ENCODE measurements around the gene BRAF. TPM values are rescaled to one million over a fixed set of nuclear protein-coding genes. Genes with fewer than 3 reads are reported as not detected.
"Not testable (repeated sequence)": the region's sequence is repeated elsewhere in the genome, so short reads cannot be mapped to it uniquely, and the experiment has no call there.

Gene BRAF
- total RNA-seq, 1 experiment from 2014 or later, result 15.2 TPM

GRCh38 chr7:140829720-140830119 lies 95.0 kb downstream of the BRAF start:
- H3K36me3 ChIP-seq (ENCODE audit: low read depth, low read length), result peaks cover 4% of the 10 kb centered on the region; the same call in 1 of the 2 replicates
- intact Hi-C loops (cut with micrococcal nuclease), result loop anchor here (2.0 kb wide), 1 partner anchor 23 kb away; no protein-coding TSS in a partner anchor
- ATAC-seq, result no peak

DNA sequence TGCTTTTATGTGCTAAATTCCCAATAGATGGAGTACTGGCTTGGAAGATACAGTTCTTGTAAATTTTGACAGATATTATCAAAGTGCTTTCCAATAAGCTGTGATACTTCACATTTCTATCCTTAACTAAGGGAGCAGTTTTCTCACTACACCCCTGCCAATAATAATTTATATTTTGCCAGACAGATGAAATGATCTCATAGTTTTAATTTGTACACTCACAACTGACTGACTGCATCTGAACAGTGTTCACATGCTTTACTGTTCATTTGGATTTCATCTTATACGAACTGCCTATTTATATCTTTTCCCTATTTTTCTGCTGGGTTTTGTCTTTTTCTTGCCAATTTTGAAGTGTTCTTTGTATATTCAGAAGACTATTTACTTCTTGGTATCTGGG lies 96.0 kb downstream of the BRAF start:
- intact Hi-C loops (cut with micrococcal nuclease), result no loop called here

More at GRCh38 chr7:140829720-140830119, 95.0 kb downstream of the BRAF start:
- Histone ChIP-seq H3K9ac (ENCODE audit: low read length) (no peak overlapping the region), H3F3A (ENCODE audit: low read length, unreplicated experiment) (no peaks in the 10 kb centered on the region), H3K79me2 (ENCODE audit: low read length) (no peaks in the 10 kb centered on the region), H3K27me3 (ENCODE audit: low read length) (no peaks in the 10 kb centered on the region), H3K9me3 (ENCODE audit: low read length) (no peaks in the 10 kb centered on the region), H3K4me3 (ENCODE audit: low read length) (no peak overlapping the region), H4K20me1 (ENCODE audit: low read length) (no peaks in the 10 kb centered on the region), H3K9me2 (replicated peaks; ENCODE audit: low read length) (no peaks in the 10 kb centered on the region), H3K4me2 (ENCODE audit: low read length) (no peak overlapping the region), H3K4me1 (ENCODE audit: insufficient read depth, low read length) (no peaks in the 10 kb centered on the region), H3K27ac (ENCODE audit: low read length) (no peak overlapping the region), H2AFZ (ENCODE audit: low read length) (no peak overlapping the region)
- no peak for DNase-seq
- CTCF ChIA-PET, result no interaction called here
- no TSS peak for BruUV-seq (replicated peaks)
- POLR2A ChIA-PET (ENCODE audit: unreplicated experiment), result no interaction called here
- TF ChIP-seq EZH2 (IDR thresholded peaks at IDR 0.05; ENCODE audit: low read length, unreplicated experiment), result no peak

DNA sequence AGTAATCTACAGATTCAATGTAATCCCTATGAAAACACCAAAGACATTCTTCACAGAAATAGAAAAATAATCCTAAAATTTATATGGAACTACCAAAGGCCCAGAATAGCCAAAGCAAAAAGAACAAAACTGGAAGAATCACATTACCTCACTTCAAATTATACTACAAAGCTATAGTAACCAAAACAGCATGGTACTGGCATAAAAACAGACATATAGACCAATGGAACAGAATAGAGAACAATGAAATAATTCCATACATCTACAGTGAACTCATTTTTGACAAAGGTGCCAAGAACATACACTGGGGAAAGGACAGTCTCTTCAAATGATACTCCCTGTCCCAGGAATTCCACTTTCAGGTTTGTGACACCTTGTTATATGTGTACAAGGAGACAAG lies 107.3 kb downstream of the BRAF start:
- H3K9me2 ChIP-seq (replicated peaks; ENCODE audit: low read length); POLR2A ChIA-PET (ENCODE audit: unreplicated experiment); ATAC-seq; H3K79me2 ChIP-seq (ENCODE audit: low read length); CTCF ChIA-PET; H3K27me3 ChIP-seq (ENCODE audit: low read length); DNase-seq; H3K36me3 ChIP-seq (ENCODE audit: low read depth, low read length); H3F3A ChIP-seq (ENCODE audit: low read length, unreplicated experiment); H3K4me2 ChIP-seq (ENCODE audit: low read length); H3K9ac ChIP-seq (ENCODE audit: low read length); H3K27ac ChIP-seq (ENCODE audit: low read length); H3K4me3 ChIP-seq (ENCODE audit: low read length); H4K20me1 ChIP-seq (ENCODE audit: low read length); BruUV-seq (replicated peaks); H3K4me1 ChIP-seq (ENCODE audit: insufficient read depth, low read length); H2AFZ ChIP-seq (ENCODE audit: low read length); H3K9me3 ChIP-seq (ENCODE audit: low read length): not testable (repeated sequence)
- intact Hi-C loops (cut with micrococcal nuclease), result loop anchor here (10.0 kb wide), 1 partner anchor 717 kb away; no protein-coding TSS in a partner anchor

More for the DNA sequence above, 96.0 kb downstream of the BRAF start:
- Histone ChIP-seq H4K20me1 (ENCODE audit: low read length) (no peaks in the 10 kb centered on the region), H3K79me2 (ENCODE audit: low read length) (no peaks in the 10 kb centered on the region), H3K9ac (ENCODE audit: low read length) (no peak overlapping the region), H3K9me3 (ENCODE audit: low read length) (no peaks in the 10 kb centered on the region), H3K4me2 (ENCODE audit: low read length) (no peak overlapping the region), H3K27ac (ENCODE audit: low read length) (no peak overlapping the region), H3F3A (ENCODE audit: low read length, unreplicated experiment) (no peaks in the 10 kb centered on the region), H3K36me3 (ENCODE audit: low read depth, low read length) (no peaks in the 10 kb centered on the region), H3K9me2 (replicated peaks; ENCODE audit: low read length) (no peaks in the 10 kb centered on the region), H3K27me3 (ENCODE audit: low read length) (no peaks in the 10 kb centered on the region), H3K4me1 (ENCODE audit: insufficient read depth, low read length) (no peaks in the 10 kb centered on the region), H3K4me3 (ENCODE audit: low read length) (no peak overlapping the region), H2AFZ (ENCODE audit: low read length) (no peak overlapping the region)
- BruUV-seq (replicated peaks), result no TSS peak
- CTCF ChIA-PET, result no interaction called here
- TF ChIP-seq, protein P1, sequence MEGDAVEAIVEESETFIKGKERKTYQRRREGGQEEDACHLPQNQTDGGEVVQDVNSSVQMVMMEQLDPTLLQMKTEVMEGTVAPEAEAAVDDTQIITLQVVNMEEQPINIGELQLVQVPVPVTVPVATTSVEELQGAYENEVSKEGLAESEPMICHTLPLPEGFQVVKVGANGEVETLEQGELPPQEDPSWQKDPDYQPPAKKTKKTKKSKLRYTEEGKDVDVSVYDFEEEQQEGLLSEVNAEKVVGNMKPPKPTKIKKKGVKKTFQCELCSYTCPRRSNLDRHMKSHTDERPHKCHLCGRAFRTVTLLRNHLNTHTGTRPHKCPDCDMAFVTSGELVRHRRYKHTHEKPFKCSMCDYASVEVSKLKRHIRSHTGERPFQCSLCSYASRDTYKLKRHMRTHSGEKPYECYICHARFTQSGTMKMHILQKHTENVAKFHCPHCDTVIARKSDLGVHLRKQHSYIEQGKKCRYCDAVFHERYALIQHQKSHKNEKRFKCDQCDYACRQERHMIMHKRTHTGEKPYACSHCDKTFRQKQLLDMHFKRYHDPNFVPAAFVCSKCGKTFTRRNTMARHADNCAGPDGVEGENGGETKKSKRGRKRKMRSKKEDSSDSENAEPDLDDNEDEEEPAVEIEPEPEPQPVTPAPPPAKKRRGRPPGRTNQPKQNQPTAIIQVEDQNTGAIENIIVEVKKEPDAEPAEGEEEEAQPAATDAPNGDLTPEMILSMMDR (conservative IDR thresholded peaks at IDR 0.05; ENCODE audit: low read depth, low read length), result no peak
- no peak for TF ChIP-seq EZH2phosphoT487 (IDR thresholded peaks at IDR 0.05; ENCODE audit: borderline replicate concordance, low read length)
- no peak for TF ChIP-seq EZH2 (IDR thresholded peaks at IDR 0.05; ENCODE audit: low read length, unreplicated experiment)
- DNase-seq (no peak), ATAC-seq (no peak)
- POLR2A ChIA-PET (ENCODE audit: unreplicated experiment), result interaction anchor here (0.5 kb wide), 1 partner anchor 48 kb away, joined by 5 read pairs; no protein-coding TSS in a partner anchor

All from PC-3 (cell line).